ENCODE data around the gene PDPK1. TPM values are rescaled to one million over a fixed set of nuclear protein-coding genes. Genes with fewer than 3 reads are reported as not detected.

The PDPK1 gene
- polyA plus RNA-seq, 1 donor: 33.0 TPM

GRCh38 chr16:2507052-2507659 lies 30.7 kb upstream of the PDPK1 start:
- no peak for DNase-seq

GRCh38 chr16:2507665-2508064 lies 30.2 kb upstream of the PDPK1 start:
- DNase-seq: no peak

- DNase-seq: no peak
Measured at GRCh38 chr16:2508722-2509400, 29.0 kb upstream of the PDPK1 start.

- DNase-seq: no peak
Measured at GRCh38 chr16:2511128-2511800, 26.6 kb upstream of the PDPK1 start.

GRCh38 chr16:2511996-2512734 lies 25.7 kb upstream of the PDPK1 start:
- no peak for DNase-seq

GRCh38 chr16:2512735-2513404 lies 25.0 kb upstream of the PDPK1 start:
- DNase-seq: no peak

GRCh38 chr16:2513405-2514332 lies 24.2 kb upstream of the PDPK1 start, which contains the start of gene ATP6V0C:
Gene ATP6V0C, plus strand, starts transcription at chr16:2513952. Its CDS starts 152 bp downstream, at chr16:2514104.
- peak; percentile 92 for DNase-seq

GRCh38 chr16:2514333-2515179 lies 23.3 kb upstream of the PDPK1 start:
- DNase-seq: no peak

GRCh38 chr16:2515180-2515851 lies 22.5 kb upstream of the PDPK1 start:
- no peak for DNase-seq

- no peak for DNase-seq
Measured at GRCh38 chr16:2516391-2517240, 21.2 kb upstream of the PDPK1 start.

- DNase-seq: no peak
Measured at GRCh38 chr16:2517954-2518605, 19.7 kb upstream of the PDPK1 start.

- DNase-seq: no peak
Measured at GRCh38 chr16:2518823-2519710, 18.8 kb upstream of the PDPK1 start.

- no peak for DNase-seq
Measured at GRCh38 chr16:2519711-2520080, 18.1 kb upstream of the PDPK1 start.

GRCh38 chr16:2520097-2520783 lies 17.6 kb upstream of the PDPK1 start, which contains the start of gene AMDHD2:
Gene AMDHD2, plus strand, starts transcription at chr16:2520371. Its CDS starts 88 bp downstream, at chr16:2520459.
- DNase-seq: peak; percentile 94

- no peak for DNase-seq
Measured at GRCh38 chr16:2520784-2521531, 16.9 kb upstream of the PDPK1 start.

- no peak for DNase-seq
Measured at GRCh38 chr16:2523801-2524231, 14.0 kb upstream of the PDPK1 start.
